SH-SY5Y (cell line): ENCODE measurements around the gene SLC35B3.

Source experiments
- GATA2 ChIP-seq: IDR thresholded peaks from 2 replicates; pipeline ENCODE4 v1.6.1; 2011; ENCODE audit warnings: mild to moderate bottlenecking, low read depth, low read length
- GATA3 ChIP-seq: IDR thresholded peaks from 2 replicates; pipeline ENCODE4 v1.6.1; 2011; ENCODE audit warnings: low read depth, mild to moderate bottlenecking, low read length, moderate library complexity

Gene SLC35B3

GRCh38 chr6:8435093-8435844 lies at the start of gene SLC35B3:
Gene SLC35B3 (minus strand): TSS chr6:8435545.
- TF ChIP-seq GATA3 (no peak), GATA2 (no peak)

DNA sequence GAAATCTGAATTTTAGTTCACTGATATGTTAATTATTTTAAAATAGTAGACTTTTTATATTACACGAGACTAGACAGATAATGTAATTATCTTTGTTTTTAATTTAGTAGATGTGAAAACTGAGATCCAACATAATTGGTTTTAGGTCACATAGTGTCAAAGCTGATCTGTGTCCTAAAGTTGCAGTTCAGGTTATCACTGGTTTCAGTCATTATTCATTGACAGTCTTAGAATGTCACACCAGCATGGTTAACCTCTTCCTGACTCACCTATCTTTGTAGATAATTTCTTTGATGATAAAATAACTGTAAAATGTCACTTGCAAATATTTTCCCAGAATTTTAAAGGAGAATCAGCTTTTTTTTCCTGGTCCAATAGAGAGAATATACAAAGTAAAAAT lies 48.3 kb upstream of the SLC35B3 start:
- TF ChIP-seq GATA3 = no peak
- TF ChIP-seq GATA2 = no peak

DNA sequence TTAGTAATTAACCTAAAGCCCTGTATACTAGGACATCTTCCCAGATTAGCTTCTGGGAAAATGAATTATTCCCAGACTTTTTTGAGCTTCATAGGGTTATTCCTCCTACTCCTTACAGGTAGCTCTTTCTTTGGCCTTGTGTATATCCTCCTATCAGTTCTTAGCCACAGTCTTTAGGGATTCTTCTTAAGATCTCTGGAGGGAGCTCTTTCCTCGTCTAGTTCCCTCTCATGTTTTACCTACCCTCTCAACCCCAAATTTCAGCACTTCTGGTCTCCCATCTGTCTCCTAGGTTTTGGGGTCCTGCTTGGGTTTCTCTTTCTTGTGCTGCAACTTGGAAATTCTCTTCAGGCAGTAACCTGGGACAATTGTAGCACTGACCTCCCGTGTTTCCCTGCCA lies 46.4 kb upstream of the SLC35B3 start:
- TF ChIP-seq GATA2 = no peak
- TF ChIP-seq GATA3 = no peak

- TF ChIP-seq GATA2 (no peak), GATA3 (no peak)
Observed at GRCh38 chr6:8478418-8478817, 43.1 kb upstream of the SLC35B3 start.

GRCh38 chr6:8476656-8477055 lies 41.3 kb upstream of the SLC35B3 start:
- TF ChIP-seq GATA3 (no peak), GATA2 (no peak)

GRCh38 chr6:8468552-8469356 lies 33.4 kb upstream of the SLC35B3 start:
- TF ChIP-seq GATA2 (no peak), GATA3 (no peak)

GRCh38 chr6:8462694-8463093 lies 27.3 kb upstream of the SLC35B3 start:
- TF ChIP-seq GATA3 = no peak

DNA sequence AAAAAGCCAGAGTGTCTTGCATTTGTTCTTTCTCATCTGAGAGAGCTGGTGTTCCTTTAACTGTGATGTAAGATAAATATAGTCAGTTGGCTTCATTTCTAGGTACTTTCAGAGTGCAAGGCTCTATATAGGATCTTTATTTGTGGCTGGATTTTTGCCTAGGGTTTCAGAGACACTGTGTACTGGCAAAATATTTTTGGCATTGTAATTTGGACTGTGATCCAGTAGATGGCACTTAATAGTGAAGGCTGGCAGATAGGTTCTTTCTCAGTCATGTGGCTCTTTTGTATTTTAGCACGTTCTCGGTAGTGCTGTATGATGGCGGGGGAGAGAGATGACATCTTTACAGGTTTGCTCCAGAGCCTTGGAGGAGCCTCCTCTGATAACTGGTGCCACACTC lies 26.8 kb upstream of the SLC35B3 start:
- TF ChIP-seq GATA3 (no peak), GATA2 (no peak)

DNA sequence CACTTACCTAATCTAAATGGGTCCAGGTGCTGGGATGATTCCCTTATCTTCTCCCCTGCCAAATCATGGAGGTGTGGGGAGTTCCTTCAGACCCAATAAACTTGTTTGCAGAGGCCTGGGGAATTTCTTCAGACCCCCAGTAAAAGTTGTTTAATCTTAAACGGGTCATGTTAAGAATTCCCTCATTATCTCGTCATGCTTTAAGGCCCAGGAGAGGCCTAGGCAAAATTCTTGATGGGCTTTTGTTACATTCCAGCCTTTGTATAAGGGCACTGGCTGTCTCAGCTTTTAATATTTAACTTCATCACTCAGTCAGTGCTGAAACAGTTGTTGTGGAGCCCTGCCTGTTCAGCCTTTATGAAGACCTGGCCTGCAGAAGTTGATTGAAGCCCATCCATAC lies 11.0 kb upstream of the SLC35B3 start:
- TF ChIP-seq GATA3 (no peak), GATA2 (no peak)

- no peak for TF ChIP-seq GATA3
Observed at GRCh38 chr6:8442150-8442549, 6.8 kb upstream of the SLC35B3 start.

- TF ChIP-seq GATA2 = no peak
- TF ChIP-seq GATA3 = no peak
Observed at GRCh38 chr6:8441452-8441851, 6.1 kb upstream of the SLC35B3 start.

- TF ChIP-seq GATA2 (no peak), GATA3 (no peak)
Observed at GRCh38 chr6:8439601-8440268, 4.4 kb upstream of the SLC35B3 start.

DNA sequence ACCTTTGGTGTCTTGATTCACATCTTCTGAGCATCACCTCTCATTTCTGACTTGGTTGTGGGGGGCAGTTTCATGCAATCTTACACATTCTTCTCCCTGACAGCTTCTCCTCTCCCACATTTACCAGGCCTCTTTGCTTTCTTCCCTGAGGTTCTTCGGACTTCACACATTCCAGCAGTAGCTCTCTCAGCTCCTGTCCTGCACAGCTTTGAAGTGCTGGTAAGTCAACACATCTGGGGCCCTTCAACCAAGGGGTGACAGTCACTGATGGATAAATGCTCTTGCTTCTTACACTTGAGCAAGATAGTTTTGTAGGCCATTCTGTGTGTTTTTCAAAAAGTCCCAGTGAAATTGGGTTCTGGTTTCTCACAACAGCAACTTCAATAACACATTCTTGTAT lies 2.5 kb upstream of the SLC35B3 start:
- TF ChIP-seq GATA3 (no peak), GATA2 (no peak)

DNA sequence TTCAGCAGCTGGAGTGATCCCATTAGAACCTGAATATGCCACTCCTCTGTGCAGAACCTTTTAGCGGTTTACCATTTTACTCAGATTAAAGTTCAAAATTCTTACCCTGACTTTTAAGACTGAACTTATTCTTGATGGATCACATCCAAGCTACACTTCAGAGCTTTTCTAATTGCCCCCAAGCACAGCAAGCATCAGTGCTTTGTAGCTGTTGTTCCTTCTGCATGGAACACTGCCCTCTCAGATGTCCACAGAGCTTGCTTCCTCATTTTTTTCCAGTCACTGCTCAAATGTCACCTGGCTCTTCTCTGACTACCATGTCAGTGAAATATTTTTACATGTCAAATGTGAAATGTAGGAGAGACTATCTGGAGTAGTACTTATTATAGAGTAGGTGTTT lies 1.6 kb upstream of the SLC35B3 start:
- no peak for TF ChIP-seq GATA3

DNA sequence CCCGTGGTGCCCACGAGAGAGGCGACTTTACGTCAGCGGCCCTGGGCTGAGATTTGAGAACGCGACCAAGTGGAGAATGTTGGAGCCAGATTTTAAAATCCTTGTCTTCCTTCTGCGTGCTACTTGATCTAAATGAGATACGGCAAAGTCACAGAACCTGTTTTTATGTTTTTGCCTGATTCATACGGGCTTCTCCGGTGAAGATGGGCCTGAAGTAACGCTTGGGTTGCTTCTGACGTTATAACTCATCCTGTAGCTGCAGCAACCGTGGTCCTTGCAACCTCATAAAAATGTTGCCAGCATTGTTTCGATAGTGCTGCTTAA lies 462 bp upstream of the SLC35B3 start:
- no peak for TF ChIP-seq GATA3
- no peak for TF ChIP-seq GATA2
